ENCODE results near the gene EFNB1.

DNA sequence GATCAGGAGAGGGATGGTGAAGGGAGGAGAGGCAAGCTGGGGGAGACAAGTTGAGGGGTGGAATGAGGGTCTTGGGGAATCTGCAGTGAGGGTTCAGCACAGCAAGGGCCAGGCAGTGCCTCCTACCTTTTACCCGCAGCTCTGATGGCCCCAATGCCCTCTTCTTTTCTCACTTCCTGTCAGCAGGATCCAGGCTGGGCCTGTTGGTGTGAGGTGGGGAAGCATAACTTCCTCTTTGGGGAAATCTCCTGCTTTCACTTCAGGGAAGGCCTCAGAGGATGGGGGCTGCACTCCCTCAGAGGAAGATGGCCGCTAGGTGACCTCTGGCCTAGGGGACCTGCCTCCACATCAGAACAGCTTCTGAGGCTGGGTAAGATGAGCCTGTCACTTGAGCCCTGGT is 36.5 kb downstream of the EFNB1 start:
- TF ChIP-seq, protein P1, sequence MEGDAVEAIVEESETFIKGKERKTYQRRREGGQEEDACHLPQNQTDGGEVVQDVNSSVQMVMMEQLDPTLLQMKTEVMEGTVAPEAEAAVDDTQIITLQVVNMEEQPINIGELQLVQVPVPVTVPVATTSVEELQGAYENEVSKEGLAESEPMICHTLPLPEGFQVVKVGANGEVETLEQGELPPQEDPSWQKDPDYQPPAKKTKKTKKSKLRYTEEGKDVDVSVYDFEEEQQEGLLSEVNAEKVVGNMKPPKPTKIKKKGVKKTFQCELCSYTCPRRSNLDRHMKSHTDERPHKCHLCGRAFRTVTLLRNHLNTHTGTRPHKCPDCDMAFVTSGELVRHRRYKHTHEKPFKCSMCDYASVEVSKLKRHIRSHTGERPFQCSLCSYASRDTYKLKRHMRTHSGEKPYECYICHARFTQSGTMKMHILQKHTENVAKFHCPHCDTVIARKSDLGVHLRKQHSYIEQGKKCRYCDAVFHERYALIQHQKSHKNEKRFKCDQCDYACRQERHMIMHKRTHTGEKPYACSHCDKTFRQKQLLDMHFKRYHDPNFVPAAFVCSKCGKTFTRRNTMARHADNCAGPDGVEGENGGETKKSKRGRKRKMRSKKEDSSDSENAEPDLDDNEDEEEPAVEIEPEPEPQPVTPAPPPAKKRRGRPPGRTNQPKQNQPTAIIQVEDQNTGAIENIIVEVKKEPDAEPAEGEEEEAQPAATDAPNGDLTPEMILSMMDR (IDR thresholded peaks at IDR 0.05; ENCODE audit: borderline replicate concordance, extremely low read depth, low read length, poor library complexity, severe bottlenecking) = no peak
- no peak for TF ChIP-seq EZH2 (IDR thresholded peaks at IDR 0.05; ENCODE audit: borderline replicate concordance, low read depth, low read length, severe bottlenecking)
